ENCODE data around the gene PELI1.

PELI1 gene

DNA sequence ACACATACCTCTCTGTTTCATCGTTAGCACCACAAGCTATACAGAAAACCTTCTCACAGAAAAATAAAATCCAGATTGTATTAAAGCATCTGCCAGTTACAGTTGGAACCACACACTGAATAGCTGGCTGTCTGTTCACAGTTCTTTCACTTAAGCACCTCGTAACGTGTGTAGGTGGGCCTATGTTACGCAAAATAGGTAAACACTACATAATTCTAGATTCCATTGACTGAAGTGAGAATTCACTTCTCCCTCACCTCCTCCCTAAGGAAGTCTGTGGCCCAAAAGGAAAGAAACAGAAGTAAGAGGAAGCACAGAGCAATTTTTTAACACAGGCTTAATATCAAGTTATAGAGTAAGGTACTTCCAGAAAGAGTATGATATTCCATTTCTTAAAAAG lies 24.9 kb downstream of the PELI1 start:
- Histone ChIP-seq H3K27me3 (ENCODE audit: insufficient read depth, low read length, poor library complexity, severe bottlenecking) (no peaks in the 10 kb centered on the region), H2AFZ (ENCODE audit: low read length) (no peak overlapping the region), H3K4me1 (ENCODE audit: insufficient read depth, low read length, poor library complexity, severe bottlenecking) (peaks cover 13% of the 10 kb centered on the region), H3K9me3 (ENCODE audit: insufficient read depth, low read depth, low read length) (no peaks in the 10 kb centered on the region), H4K20me1 (ENCODE audit: insufficient read depth, low read length, poor library complexity, severe bottlenecking) (no peaks in the 10 kb centered on the region), H3K9ac (ENCODE audit: low read depth, low read length, poor library complexity, severe bottlenecking) (no peak overlapping the region), H3K4me3 (ENCODE audit: low read length, poor library complexity, severe bottlenecking) (no peak overlapping the region), H3K4me2 (ENCODE audit: low read depth, low read length, poor library complexity, severe bottlenecking) (no peak overlapping the region), H3K79me2 (ENCODE audit: insufficient read depth, low read length) (no peaks in the 10 kb centered on the region; the same call in 1 of the 2 replicates), H3K9me2 (replicated peaks; ENCODE audit: low read depth, low read length) (no peaks in the 10 kb centered on the region), H3K36me3 (ENCODE audit: insufficient read depth, low read length) (no peaks in the 10 kb centered on the region), H3F3A (ENCODE audit: low read depth) (no peaks in the 10 kb centered on the region)
- no peak for TF ChIP-seq EZH2phosphoT487 (IDR thresholded peaks at IDR 0.05; ENCODE audit: borderline replicate concordance)
- TF ChIP-seq, protein P1, sequence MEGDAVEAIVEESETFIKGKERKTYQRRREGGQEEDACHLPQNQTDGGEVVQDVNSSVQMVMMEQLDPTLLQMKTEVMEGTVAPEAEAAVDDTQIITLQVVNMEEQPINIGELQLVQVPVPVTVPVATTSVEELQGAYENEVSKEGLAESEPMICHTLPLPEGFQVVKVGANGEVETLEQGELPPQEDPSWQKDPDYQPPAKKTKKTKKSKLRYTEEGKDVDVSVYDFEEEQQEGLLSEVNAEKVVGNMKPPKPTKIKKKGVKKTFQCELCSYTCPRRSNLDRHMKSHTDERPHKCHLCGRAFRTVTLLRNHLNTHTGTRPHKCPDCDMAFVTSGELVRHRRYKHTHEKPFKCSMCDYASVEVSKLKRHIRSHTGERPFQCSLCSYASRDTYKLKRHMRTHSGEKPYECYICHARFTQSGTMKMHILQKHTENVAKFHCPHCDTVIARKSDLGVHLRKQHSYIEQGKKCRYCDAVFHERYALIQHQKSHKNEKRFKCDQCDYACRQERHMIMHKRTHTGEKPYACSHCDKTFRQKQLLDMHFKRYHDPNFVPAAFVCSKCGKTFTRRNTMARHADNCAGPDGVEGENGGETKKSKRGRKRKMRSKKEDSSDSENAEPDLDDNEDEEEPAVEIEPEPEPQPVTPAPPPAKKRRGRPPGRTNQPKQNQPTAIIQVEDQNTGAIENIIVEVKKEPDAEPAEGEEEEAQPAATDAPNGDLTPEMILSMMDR (conservative IDR thresholded peaks at IDR 0.05; ENCODE audit: low read length) = no peak

DNA sequence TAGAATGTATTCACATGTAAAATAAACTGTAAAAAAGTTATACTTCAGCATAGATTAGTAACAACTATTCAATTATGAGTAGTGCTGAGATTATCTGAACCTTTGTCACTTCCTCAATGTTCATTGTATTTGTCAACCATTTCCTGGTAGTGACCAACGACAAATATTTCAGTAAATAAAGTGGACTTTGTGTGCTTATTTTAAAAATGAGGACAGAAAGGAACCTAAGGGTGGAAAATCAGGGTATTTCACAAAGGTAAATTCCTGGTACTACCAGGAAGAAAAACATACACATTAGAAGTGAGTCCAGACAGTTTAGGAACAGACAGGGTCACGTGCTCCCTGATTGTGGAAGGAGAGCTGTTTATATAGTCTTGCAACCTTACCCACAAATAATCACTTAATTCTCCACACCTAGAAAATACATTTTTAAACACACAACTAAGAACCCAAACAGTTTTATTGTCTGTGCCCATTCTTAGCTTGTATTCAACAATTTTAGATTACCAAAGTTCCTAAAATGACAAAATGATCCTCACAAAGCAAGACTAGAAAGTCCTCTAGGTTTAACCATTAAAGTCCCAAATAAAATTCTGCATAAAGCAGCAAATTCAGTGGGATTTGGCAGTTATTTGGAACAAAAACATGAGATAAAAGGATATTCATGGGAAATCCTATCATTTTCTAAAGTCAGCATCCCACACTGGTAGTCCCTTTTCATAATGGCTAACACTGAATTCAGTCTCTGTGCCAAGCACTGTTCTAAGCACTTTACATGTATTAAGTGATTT lies 28.2 kb downstream of the PELI1 start:
- TF ChIP-seq EZH2phosphoT487 (IDR thresholded peaks at IDR 0.05; ENCODE audit: borderline replicate concordance) = no peak
- TF ChIP-seq, protein P1 (conservative IDR thresholded peaks at IDR 0.05; ENCODE audit: low read length) = no peak
- Histone ChIP-seq H3K9me2 (replicated peaks; ENCODE audit: low read depth, low read length) (no peaks in the 10 kb centered on the region), H2AFZ (ENCODE audit: low read length) (no peak overlapping the region), H3K4me3 (ENCODE audit: low read length, poor library complexity, severe bottlenecking) (no peak overlapping the region), H3K4me2 (ENCODE audit: low read depth, low read length, poor library complexity, severe bottlenecking) (no peak overlapping the region), H3K9ac (ENCODE audit: low read depth, low read length, poor library complexity, severe bottlenecking) (no peak overlapping the region), H4K20me1 (ENCODE audit: insufficient read depth, low read length, poor library complexity, severe bottlenecking) (no peaks in the 10 kb centered on the region), H3K4me1 (ENCODE audit: insufficient read depth, low read length, poor library complexity, severe bottlenecking) (peaks cover 21% of the 10 kb centered on the region), H3F3A (ENCODE audit: low read depth) (no peaks in the 10 kb centered on the region), H3K9me3 (ENCODE audit: insufficient read depth, low read depth, low read length) (no peaks in the 10 kb centered on the region), H3K36me3 (ENCODE audit: insufficient read depth, low read length) (no peaks in the 10 kb centered on the region), H3K27me3 (ENCODE audit: insufficient read depth, low read length, poor library complexity, severe bottlenecking) (no peaks in the 10 kb centered on the region), H3K79me2 (ENCODE audit: insufficient read depth, low read length) (peaks cover 2% of the 10 kb centered on the region)

DNA sequence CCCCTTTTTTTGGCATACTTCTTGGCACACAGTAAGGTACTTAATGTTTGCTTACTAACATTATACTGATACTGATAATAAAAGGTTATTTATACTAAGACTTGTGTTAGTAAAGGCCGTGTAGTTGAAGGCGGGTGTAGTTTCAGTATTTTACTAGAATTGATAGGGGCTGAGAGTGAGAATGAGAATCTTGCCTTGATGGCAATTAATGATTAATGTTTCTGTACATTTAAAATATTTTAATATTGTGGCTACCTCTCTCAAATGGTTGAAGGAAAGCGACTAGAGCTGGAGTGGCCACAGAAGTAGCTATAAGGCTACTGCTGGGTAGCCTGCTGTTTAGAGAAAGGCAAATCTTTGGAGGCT lies 29.3 kb downstream of the PELI1 start:
- Histone ChIP-seq H3F3A (ENCODE audit: low read depth) (no peaks in the 10 kb centered on the region), H3K9me2 (replicated peaks; ENCODE audit: low read depth, low read length) (no peaks in the 10 kb centered on the region), H4K20me1 (ENCODE audit: insufficient read depth, low read length, poor library complexity, severe bottlenecking) (no peaks in the 10 kb centered on the region), H3K4me1 (ENCODE audit: insufficient read depth, low read length, poor library complexity, severe bottlenecking) (peaks cover 21% of the 10 kb centered on the region), H3K79me2 (ENCODE audit: insufficient read depth, low read length) (peaks cover 4% of the 10 kb centered on the region), H3K9me3 (ENCODE audit: insufficient read depth, low read depth, low read length) (no peaks in the 10 kb centered on the region), H3K9ac (ENCODE audit: low read depth, low read length, poor library complexity, severe bottlenecking) (no peak overlapping the region), H3K27me3 (ENCODE audit: insufficient read depth, low read length, poor library complexity, severe bottlenecking) (no peaks in the 10 kb centered on the region), H2AFZ (ENCODE audit: low read length) (no peak overlapping the region), H3K4me3 (ENCODE audit: low read length, poor library complexity, severe bottlenecking) (no peak overlapping the region), H3K4me2 (ENCODE audit: low read depth, low read length, poor library complexity, severe bottlenecking) (no peak overlapping the region), H3K36me3 (ENCODE audit: insufficient read depth, low read length) (no peaks in the 10 kb centered on the region)
- TF ChIP-seq EZH2phosphoT487 (IDR thresholded peaks at IDR 0.05; ENCODE audit: borderline replicate concordance) = no peak
- TF ChIP-seq, protein P1 (conservative IDR thresholded peaks at IDR 0.05; ENCODE audit: low read length) = no peak
